Pons (tissue), 1 donor: ENCODE results near the gene DAD1.
A peak's percentile ranks its signal among the peaks of the same experiment; 100 is the strongest.
"Not testable (repeated sequence)": the region's sequence is repeated elsewhere in the genome, so short reads cannot be mapped to it uniquely, and the experiment has no call there.

Source experiments
- DNase-seq: peaks from one replicate; pipeline ENCODE4 v3.0.0-alpha.2; 2016; ENCODE audit warnings: low spot score

Gene DAD1

GRCh38 chr14:22589096-22589839, at the start of gene DAD1:
TSS of gene DAD1 (minus strand) at chr14:22589224. CDS start at chr14:22589157, 67 bp downstream.
- peak; percentile 100 for DNase-seq

GRCh38 chr14:22635980-22636379, 47.0 kb upstream of the DAD1 start:
- not testable (repeated sequence) for DNase-seq

- no peak for DNase-seq
Observed at GRCh38 chr14:22634233-22634900, 45.3 kb upstream of the DAD1 start.

GRCh38 chr14:22630486-22630885, 41.5 kb upstream of the DAD1 start:
- no peak for DNase-seq

- DNase-seq, result no peak
Observed at GRCh38 chr14:22630066-22630465, 41.0 kb upstream of the DAD1 start.

GRCh38 chr14:22629361-22629760, 40.3 kb upstream of the DAD1 start:
- DNase-seq, result no peak

- no peak for DNase-seq
Observed at GRCh38 chr14:22627506-22628263, 38.7 kb upstream of the DAD1 start.

- no peak for DNase-seq
Observed at GRCh38 chr14:22626590-22626989, 37.6 kb upstream of the DAD1 start.

GRCh38 chr14:22623047-22623446, 34.0 kb upstream of the DAD1 start:
- peak; percentile 12 for DNase-seq

- DNase-seq, result no peak
Observed at GRCh38 chr14:22622255-22622654, 33.2 kb upstream of the DAD1 start.

- DNase-seq, result not testable (repeated sequence)
Observed at GRCh38 chr14:22615765-22616164, 26.7 kb upstream of the DAD1 start.

GRCh38 chr14:22614240-22614799, 25.3 kb upstream of the DAD1 start:
- DNase-seq, result no peak

- no peak for DNase-seq
Observed at GRCh38 chr14:22613736-22614239, 24.8 kb upstream of the DAD1 start.

- DNase-seq, result no peak
Observed at GRCh38 chr14:22613106-22613695, 24.2 kb upstream of the DAD1 start.

GRCh38 chr14:22610931-22611330, 21.9 kb upstream of the DAD1 start:
- DNase-seq, result no peak

- no peak for DNase-seq
Observed at GRCh38 chr14:22607291-22607690, 18.3 kb upstream of the DAD1 start.

- DNase-seq, result no peak
Observed at GRCh38 chr14:22606380-22606779, 17.4 kb upstream of the DAD1 start.

GRCh38 chr14:22602862-22603261, 13.8 kb upstream of the DAD1 start:
- no peak for DNase-seq

- DNase-seq, result no peak
Observed at GRCh38 chr14:22601996-22602395, 13.0 kb upstream of the DAD1 start.

GRCh38 chr14:22601456-22601855, 12.4 kb upstream of the DAD1 start:
- DNase-seq, result no peak

GRCh38 chr14:22600027-22600426, 11.0 kb upstream of the DAD1 start:
- DNase-seq, result no peak

- DNase-seq, result no peak
Observed at GRCh38 chr14:22599349-22599748, 10.3 kb upstream of the DAD1 start.
